Neural progenitor cell (in vitro differentiated cells): ENCODE measurements around the gene ICE1.

Source experiments
- EZH2 ChIP-seq: fragments of 200-600 bp; sonication (generic); IDR thresholded peaks from 2 replicates; pipeline ENCODE4 v1.6.1; 2017; ENCODE audit warnings: antibody characterized with exemption, mild to moderate bottlenecking, moderate library complexity
- TF ChIP-seq, protein P1 (sequence below): fragments of 200-600 bp; sonication (generic); IDR thresholded peaks from 2 replicates; pipeline ENCODE4 v1.5.1; 2017; ENCODE audit warnings: antibody characterized with exemption, mild to moderate bottlenecking

DNA sequence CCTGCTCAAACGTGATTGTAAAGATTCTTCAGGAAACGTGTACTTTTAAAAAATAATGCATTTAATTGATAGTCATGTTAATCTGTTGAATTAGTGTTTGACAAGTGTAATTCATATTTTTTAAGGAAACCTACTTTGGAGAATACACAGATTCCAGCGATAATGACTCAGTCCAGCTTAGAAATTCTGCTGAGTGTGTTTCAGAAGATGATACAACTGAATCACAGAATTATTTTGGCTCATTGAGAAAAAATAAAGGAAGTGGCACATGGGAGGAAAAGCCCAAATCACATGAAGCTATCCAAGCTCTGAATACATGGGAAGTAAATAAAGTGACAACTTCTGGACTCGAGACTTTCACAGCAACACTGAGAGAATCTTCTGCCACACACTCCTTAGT lies 37.8 kb downstream of the ICE1 start:
- TF ChIP-seq, protein P1, sequence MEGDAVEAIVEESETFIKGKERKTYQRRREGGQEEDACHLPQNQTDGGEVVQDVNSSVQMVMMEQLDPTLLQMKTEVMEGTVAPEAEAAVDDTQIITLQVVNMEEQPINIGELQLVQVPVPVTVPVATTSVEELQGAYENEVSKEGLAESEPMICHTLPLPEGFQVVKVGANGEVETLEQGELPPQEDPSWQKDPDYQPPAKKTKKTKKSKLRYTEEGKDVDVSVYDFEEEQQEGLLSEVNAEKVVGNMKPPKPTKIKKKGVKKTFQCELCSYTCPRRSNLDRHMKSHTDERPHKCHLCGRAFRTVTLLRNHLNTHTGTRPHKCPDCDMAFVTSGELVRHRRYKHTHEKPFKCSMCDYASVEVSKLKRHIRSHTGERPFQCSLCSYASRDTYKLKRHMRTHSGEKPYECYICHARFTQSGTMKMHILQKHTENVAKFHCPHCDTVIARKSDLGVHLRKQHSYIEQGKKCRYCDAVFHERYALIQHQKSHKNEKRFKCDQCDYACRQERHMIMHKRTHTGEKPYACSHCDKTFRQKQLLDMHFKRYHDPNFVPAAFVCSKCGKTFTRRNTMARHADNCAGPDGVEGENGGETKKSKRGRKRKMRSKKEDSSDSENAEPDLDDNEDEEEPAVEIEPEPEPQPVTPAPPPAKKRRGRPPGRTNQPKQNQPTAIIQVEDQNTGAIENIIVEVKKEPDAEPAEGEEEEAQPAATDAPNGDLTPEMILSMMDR = no peak
- no peak for TF ChIP-seq EZH2
